Neural progenitor cell (in vitro differentiated cells): ENCODE data around the gene DCDC1.

Experiments used
- CTCF ChIP-seq: fragments of 200-600 bp; sonication (generic); IDR thresholded peaks from 2 replicates; pipeline ENCODE4 v1.5.1; 2017; ENCODE audit warnings: antibody characterized with exemption, mild to moderate bottlenecking
- EZH2phosphoT487 ChIP-seq: fragments of 200-600 bp; sonication (generic); IDR thresholded peaks from 2 replicates; pipeline ENCODE4 v1.6.1; 2017; ENCODE audit warnings: antibody characterized with exemption

- no peak for TF ChIP-seq CTCF
- TF ChIP-seq EZH2phosphoT487 = no peak
These were observed 170.2 kb downstream of the DCDC1 start for GRCh38 chr11:31199378-31199777.
